BJ (cell line): ENCODE measurements around the gene SLC6A1. TPM values are rescaled to one million over a fixed set of nuclear protein-coding genes. Genes with fewer than 3 reads are reported as not detected.

ENCODE experiments used
- CTCF ChIA-PET: fragments of 350-600 bp; formaldehyde crosslinking; extraction: SDS; loops from one replicate; lab custom pipeline; 2021; ENCODE audit warnings: antibody characterized with exemption, inconsistent platforms; lab: Yijun Ruan, JAX
- POLR2A ChIA-PET: fragments of 300-600 bp; sonication (Branson Sonifier 250); formaldehyde crosslinking; extraction: SDS; loops from one replicate; lab custom pipeline; 2021; ENCODE audit warnings: antibody characterized with exemption; lab: Charles Lee
- DNase-seq: peaks from one replicate; pipeline ENCODE4 v3.0.0-alpha.2; 2011; ENCODE audit warnings: low read depth
- H3K27me3 ChIP-seq: 2 replicates; pipeline ENCODE4 v1.6.0; 2011; ENCODE audit warnings: low read length; ENCODE audit not compliant: control insufficient read depth, insufficient read depth
- H3K36me3 ChIP-seq: 2 replicates; pipeline ENCODE4 v1.5.1; 2011; ENCODE audit warnings: low read length; ENCODE audit not compliant: control insufficient read depth, insufficient read depth
- H3K4me3 ChIP-seq: 2 replicates; pipeline ENCODE4 v1.5.1; 2011; ENCODE audit warnings: low read depth, mild to moderate bottlenecking, control low read depth, low read length
- CTCF ChIP-seq: IDR thresholded peaks from 2 replicates; pipeline ENCODE4 v1.5.1; 2011; ENCODE audit warnings: low read depth, mild to moderate bottlenecking, control low read depth, inconsistent platforms, low read length, moderate library complexity; ENCODE audit not compliant: insufficient read depth
- polyA plus RNA-seq: library from polyadenylated mRNA; depleted of rRNA; stranded (reverse); fragments of >200 nt; gene quantifications from 2 replicates; pipeline ENCODE4 v1.2.3, GENCODE V29; 2011

SLC6A1 gene
- polyA plus RNA-seq, 1 experiment, result not detected

- CTCF ChIA-PET, result interaction anchor here (1.6 kb wide), 1 partner anchor 23 kb away, joined by 5 read pairs; no protein-coding TSS in a partner anchor
- peaks cover 2% of the 10 kb centered on the region; the same call in 1 of the 2 replicates for H3K27me3 ChIP-seq
- no peak for TF ChIP-seq CTCF
- POLR2A ChIA-PET, result no interaction called here
- no peak for DNase-seq
- H3K4me3 ChIP-seq, result no peak overlapping the region
- H3K36me3 ChIP-seq, result no peaks in the 10 kb centered on the region
Observed at GRCh38 chr3:11037241-11037873, 44.8 kb downstream of the SLC6A1 start.

GRCh38 chr3:11037976-11038375 is 45.4 kb downstream of the SLC6A1 start:
- no peak for TF ChIP-seq CTCF
- H3K36me3 ChIP-seq, result no peaks in the 10 kb centered on the region
- ChIA-PET POLR2A (no interaction called here), CTCF (interaction anchor here (1.6 kb wide), 1 partner anchor 22 kb away, joined by 5 read pairs; no protein-coding TSS in a partner anchor)
- no peak for DNase-seq
- H3K27me3 ChIP-seq, result peaks cover 2% of the 10 kb centered on the region; the same call in 1 of the 2 replicates
- no peak overlapping the region for H3K4me3 ChIP-seq

GRCh38 chr3:11045536-11045935 is 53.0 kb downstream of the SLC6A1 start:
- ChIA-PET POLR2A (no interaction called here), CTCF (interaction anchor here (1.0 kb wide), 1 partner anchor 12 kb away, joined by 3 read pairs; no protein-coding TSS in a partner anchor)
- no peak for DNase-seq
- Histone ChIP-seq H3K27me3 (no peaks in the 10 kb centered on the region), H3K4me3 (no peak overlapping the region), H3K36me3 (no peaks in the 10 kb centered on the region)
- no peak for TF ChIP-seq CTCF

GRCh38 chr3:11047500-11047899 is 55.0 kb downstream of the SLC6A1 start:
- no peak for DNase-seq
- POLR2A ChIA-PET, result no interaction called here
- H3K27me3 ChIP-seq, result 0 out of 2 replicates have a peak, but pooled peaks cover under 1% of the 10 kb centered on the region
- CTCF ChIA-PET, result interaction anchor here (0.8 to 5.8 kb wide), 3 partner anchors 12 to 65 kb away, joined by 3 to 36 read pairs (median 4); no protein-coding TSS in a partner anchor
- no peak overlapping the region for H3K4me3 ChIP-seq
- H3K36me3 ChIP-seq, result no peaks in the 10 kb centered on the region
- no peak for TF ChIP-seq CTCF

- CTCF ChIA-PET, result interaction anchor here (1.2 to 5.8 kb wide), 2 partner anchors 9 to 100 kb away, joined by 3 to 36 read pairs; no protein-coding TSS in a partner anchor
Observed at GRCh38 chr3:11050666-11051323, 58.2 kb downstream of the SLC6A1 start.

More at GRCh38 chr3:11050666-11051323, 58.2 kb downstream of the SLC6A1 start:
- Histone ChIP-seq H3K36me3 (no peaks in the 10 kb centered on the region), H3K27me3 (peaks cover 8% of the 10 kb centered on the region), H3K4me3 (no peak overlapping the region)
- DNase-seq, result no peak
- POLR2A ChIA-PET, result no interaction called here
- TF ChIP-seq CTCF, result no peak
